Measurements from ENCODE around the gene RXFP1.
A peak's percentile ranks its signal among the peaks of the same experiment; 100 is the strongest.

Gene RXFP1

DNA sequence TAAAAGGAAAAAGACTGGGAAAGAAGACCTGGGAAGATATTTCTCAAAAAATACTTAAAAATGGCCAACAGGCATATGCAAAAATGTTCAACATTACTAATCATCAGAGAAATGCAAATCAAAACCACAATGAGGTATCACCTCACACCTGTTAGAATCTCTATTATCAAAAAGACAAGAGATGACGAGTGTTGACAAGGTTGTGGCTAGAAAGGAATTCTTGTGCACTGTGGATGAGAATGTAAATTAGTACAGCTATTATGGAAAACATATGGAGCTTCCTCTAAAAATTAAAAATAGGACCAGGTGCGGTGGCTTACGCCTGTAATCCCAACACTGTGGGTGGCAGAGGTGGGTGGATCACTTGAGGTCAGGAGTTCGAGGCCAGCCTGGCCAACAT, 100.0 kb downstream of the RXFP1 start:
- H3K4me3 ChIP-seq (ENCODE audit: low read depth, low read length), result no peak overlapping the region
- TF ChIP-seq, protein P1, sequence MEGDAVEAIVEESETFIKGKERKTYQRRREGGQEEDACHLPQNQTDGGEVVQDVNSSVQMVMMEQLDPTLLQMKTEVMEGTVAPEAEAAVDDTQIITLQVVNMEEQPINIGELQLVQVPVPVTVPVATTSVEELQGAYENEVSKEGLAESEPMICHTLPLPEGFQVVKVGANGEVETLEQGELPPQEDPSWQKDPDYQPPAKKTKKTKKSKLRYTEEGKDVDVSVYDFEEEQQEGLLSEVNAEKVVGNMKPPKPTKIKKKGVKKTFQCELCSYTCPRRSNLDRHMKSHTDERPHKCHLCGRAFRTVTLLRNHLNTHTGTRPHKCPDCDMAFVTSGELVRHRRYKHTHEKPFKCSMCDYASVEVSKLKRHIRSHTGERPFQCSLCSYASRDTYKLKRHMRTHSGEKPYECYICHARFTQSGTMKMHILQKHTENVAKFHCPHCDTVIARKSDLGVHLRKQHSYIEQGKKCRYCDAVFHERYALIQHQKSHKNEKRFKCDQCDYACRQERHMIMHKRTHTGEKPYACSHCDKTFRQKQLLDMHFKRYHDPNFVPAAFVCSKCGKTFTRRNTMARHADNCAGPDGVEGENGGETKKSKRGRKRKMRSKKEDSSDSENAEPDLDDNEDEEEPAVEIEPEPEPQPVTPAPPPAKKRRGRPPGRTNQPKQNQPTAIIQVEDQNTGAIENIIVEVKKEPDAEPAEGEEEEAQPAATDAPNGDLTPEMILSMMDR (IDR thresholded peaks at IDR 0.05; ENCODE audit: low read depth, low read length), result no peak
- H3K36me3 ChIP-seq, result no peaks in the 10 kb centered on the region
- no peaks in the 10 kb centered on the region for H3K4me1 ChIP-seq
- DNase-seq, result no peak
- H3K27me3 ChIP-seq, result 0 out of 2 replicates have a peak, but pooled peaks cover 4% of the 10 kb centered on the region
- H3K9me3 ChIP-seq, result no peaks in the 10 kb centered on the region

DNA sequence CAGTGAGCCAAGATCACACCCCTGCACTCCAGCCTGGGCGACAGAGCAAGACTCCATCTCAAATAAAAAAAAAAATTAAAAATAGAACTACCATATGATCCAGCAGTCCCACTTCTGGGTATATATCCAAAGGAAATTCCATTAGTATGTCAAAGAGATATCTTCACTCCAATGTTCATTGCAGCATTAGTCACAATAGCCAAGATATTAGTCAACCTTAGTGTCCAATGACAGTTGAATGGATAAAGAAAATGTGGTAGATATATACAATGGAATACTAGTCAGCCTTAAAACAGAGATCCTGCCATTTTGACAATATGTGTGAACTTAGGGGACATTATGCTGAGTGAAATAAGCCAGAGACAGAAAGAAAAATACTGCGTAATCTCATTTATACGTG, 100.6 kb downstream of the RXFP1 start:
- TF ChIP-seq, protein P1 (IDR thresholded peaks at IDR 0.05; ENCODE audit: low read depth, low read length), result no peak
- DNase-seq, result no peak
- Histone ChIP-seq H3K4me1 (no peaks in the 10 kb centered on the region), H3K36me3 (no peaks in the 10 kb centered on the region), H3K9me3 (no peaks in the 10 kb centered on the region), H3K4me3 (ENCODE audit: low read depth, low read length) (no peak overlapping the region), H3K27me3 (peaks cover 7% of the 10 kb centered on the region; the same call in 1 of the 2 replicates)

DNA sequence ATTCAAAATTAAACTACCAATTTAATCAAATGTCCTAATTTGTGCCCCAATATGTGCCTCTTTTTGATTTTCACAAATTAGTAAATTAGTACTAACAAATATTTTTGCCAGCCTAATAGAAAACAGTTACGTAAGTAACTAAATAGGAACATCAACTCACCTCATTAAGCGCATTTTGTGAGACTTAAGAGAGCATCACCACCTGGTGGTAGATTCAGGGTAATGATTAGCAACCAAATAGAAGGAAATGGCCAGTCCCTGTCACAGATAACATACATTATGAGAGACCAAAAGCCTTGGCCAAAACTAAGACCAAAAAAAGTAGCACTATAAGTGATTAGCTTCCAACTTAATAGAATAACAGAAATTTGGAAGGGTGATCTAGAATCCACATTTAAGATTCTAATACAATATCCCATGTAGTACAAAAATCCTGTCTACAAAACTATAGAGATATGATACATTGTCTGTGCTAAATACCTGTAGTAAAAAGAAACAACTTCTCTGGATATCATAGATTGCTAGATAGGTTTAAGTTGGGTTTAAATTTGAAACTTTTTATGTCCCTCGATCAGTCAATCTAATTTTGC, 103.3 kb downstream of the RXFP1 start:
- peak; percentile 15 for DNase-seq
- Histone ChIP-seq H3K27me3 (peaks cover 13% of the 10 kb centered on the region), H3K4me1 (no peaks in the 10 kb centered on the region), H3K4me3 (ENCODE audit: low read depth, low read length) (no peak overlapping the region), H3K36me3 (no peaks in the 10 kb centered on the region), H3K9me3 (no peaks in the 10 kb centered on the region)
- TF ChIP-seq, protein P1 (IDR thresholded peaks at IDR 0.05; ENCODE audit: low read depth, low read length), result peak; percentile 75

DNA sequence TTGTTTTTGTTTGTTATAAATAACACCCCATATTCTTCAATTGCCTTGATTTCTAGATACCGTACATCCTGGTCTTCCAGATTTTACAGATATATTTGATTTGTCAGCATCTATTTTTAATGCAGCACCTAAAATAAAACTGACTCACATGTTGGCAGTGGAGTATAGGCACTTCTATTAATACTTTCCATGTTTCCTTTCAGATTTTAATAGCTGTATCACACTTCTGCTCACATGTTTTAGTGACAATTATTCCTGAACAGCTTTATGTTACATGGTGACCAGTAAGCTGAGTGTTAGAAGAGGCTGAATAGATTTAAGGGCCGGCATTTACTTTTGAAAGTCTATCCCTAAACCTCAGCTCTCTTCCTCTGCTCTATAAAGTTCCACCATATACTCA, 103.9 kb downstream of the RXFP1 start:
- no peaks in the 10 kb centered on the region for H3K4me1 ChIP-seq

DNA sequence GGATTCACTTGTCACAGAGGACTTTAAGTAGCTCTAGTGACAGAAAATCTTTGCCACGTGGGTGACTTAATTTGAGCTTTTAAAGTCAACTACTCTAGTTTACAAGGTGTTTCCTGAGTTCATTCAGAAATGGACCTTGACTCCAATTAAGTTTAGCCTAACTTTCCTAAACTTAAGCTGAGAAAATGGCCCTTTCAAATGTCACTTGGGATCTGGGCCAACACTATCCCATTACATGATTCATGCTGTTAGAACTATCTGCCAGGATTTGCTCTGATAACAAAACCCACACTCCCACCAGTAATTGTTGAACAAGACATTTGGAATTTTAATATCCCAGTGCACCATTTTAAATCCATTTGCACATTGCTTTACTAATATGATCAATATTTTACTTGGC, 109.2 kb downstream of the RXFP1 start:
- DNase-seq, result no peak

More for the DNA sequence above, 103.9 kb downstream of the RXFP1 start:
- H3K27me3 ChIP-seq, result peaks cover 13% of the 10 kb centered on the region
- no peak overlapping the region for H3K4me3 ChIP-seq (ENCODE audit: low read depth, low read length)
- no peaks in the 10 kb centered on the region for H3K9me3 ChIP-seq
- no peaks in the 10 kb centered on the region for H3K36me3 ChIP-seq
- no peak for DNase-seq
- TF ChIP-seq, protein P1 (IDR thresholded peaks at IDR 0.05; ENCODE audit: low read depth, low read length), result no peak

DNA sequence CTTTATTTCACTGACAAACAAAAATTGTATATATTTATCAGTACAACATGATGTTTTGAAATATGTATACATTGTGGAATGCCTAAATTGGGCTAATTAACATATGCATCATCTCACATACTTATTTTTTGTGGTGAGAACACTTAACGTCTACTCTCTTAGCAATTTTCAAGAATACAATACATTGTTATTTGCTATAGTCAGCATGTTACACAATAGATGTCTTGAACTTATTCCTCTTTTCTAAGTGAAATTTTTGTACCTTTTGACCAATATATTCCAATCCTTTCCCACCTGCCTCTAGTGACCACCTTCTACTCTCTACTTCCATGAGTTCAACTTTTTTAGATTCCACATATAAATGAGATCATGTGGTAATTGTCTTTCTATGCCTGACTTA, 114.9 kb downstream of the RXFP1 start:
- no peaks in the 10 kb centered on the region for H3K9me3 ChIP-seq
- H3K4me1 ChIP-seq, result no peaks in the 10 kb centered on the region
- no peaks in the 10 kb centered on the region for H3K36me3 ChIP-seq
- H3K27me3 ChIP-seq, result peaks cover 22% of the 10 kb centered on the region
- DNase-seq, result no peak
- H3K4me3 ChIP-seq (ENCODE audit: low read depth, low read length), result no peak overlapping the region
- TF ChIP-seq, protein P1 (IDR thresholded peaks at IDR 0.05; ENCODE audit: low read depth, low read length), result no peak

More for the DNA sequence above, 109.2 kb downstream of the RXFP1 start:
- H3K27me3 ChIP-seq, result peaks cover 21% of the 10 kb centered on the region
- H3K4me3 ChIP-seq (ENCODE audit: low read depth, low read length), result no peak overlapping the region
- H3K9me3 ChIP-seq, result no peaks in the 10 kb centered on the region
- no peaks in the 10 kb centered on the region for H3K4me1 ChIP-seq
- TF ChIP-seq, protein P1 (IDR thresholded peaks at IDR 0.05; ENCODE audit: low read depth, low read length), result no peak
- H3K36me3 ChIP-seq, result no peaks in the 10 kb centered on the region

Data from BE2C (cell line).